WTC11 (cell line): ENCODE results near the gene PPIL3. TPM values are rescaled to one million over a fixed set of nuclear protein-coding genes. Genes with fewer than 3 reads are reported as not detected.

Experiments
- ATAC-seq: fragments of 200-7000 bp; cut with Tn5 transposase; 2 replicates; pipeline ENCODE4 v1.10.0; 2021; ENCODE audit warnings: mild to moderate bottlenecking, moderate library complexity
- CTCF ChIA-PET: fragments of 300-600 bp; sonication (Branson Sonifier 250); formaldehyde crosslinking; loops from one replicate; lab custom pipeline; 2021; ENCODE audit warnings: antibody characterized with exemption; lab: Charles Lee
- POLR2A ChIA-PET: fragments of 350-600 bp; sonication (Branson Sonifier 250); formaldehyde crosslinking; loops from one replicate; lab custom pipeline; 2021; ENCODE audit warnings: antibody characterized with exemption; lab: Charles Lee
- DNase-seq: peaks from one replicate; pipeline ENCODE4 v3.0.0; 2021; ENCODE audit warnings: low spot score
- H3K27ac Mint-ChIP-seq: 2 replicates; pipeline ENCODE4 v1.8.0; 2021; ENCODE audit warnings: mixed read lengths
- H3K27me3 Mint-ChIP-seq: 2 replicates; pipeline ENCODE4 v1.8.0; 2021; ENCODE audit warnings: low read depth, mild to moderate bottlenecking, moderate library complexity, mixed read lengths
- H3K36me3 Mint-ChIP-seq: 2 replicates; pipeline ENCODE4 v1.8.0; 2021; ENCODE audit warnings: mixed read lengths
- H3K4me1 Mint-ChIP-seq: 2 replicates; pipeline ENCODE4 v1.8.0; 2022; ENCODE audit warnings: mixed read lengths
- H3K4me3 Mint-ChIP-seq: 2 replicates; pipeline ENCODE4 v1.8.0; 2021; ENCODE audit warnings: mild to moderate bottlenecking, moderate library complexity, mixed read lengths
- H3K9me3 Mint-ChIP-seq: 2 replicates; pipeline ENCODE4 v1.8.0; 2021; ENCODE audit warnings: mixed read lengths
- AR ChIP-seq: fragments of 250-450 bp; sonication (Bioruptor Pico); IDR thresholded peaks from 2 replicates; pipeline ENCODE4 v1.9.0; 2021; ENCODE audit warnings: mild to moderate bottlenecking
- CBFB ChIP-seq: sonication (generic); formaldehyde crosslinking; IDR thresholded peaks from 2 replicates; pipeline ENCODE4 v1.8.1; 2022; ENCODE audit warnings: mild to moderate bottlenecking, low read depth, missing genetic modification reagents
- CDX4 ChIP-seq: fragments of 250-450 bp; sonication (Bioruptor Pico); IDR thresholded peaks from 2 replicates; pipeline ENCODE4 v1.9.0; 2021; ENCODE audit warnings: moderate library complexity, mild to moderate bottlenecking, inconsistent platforms, borderline replicate concordance
- FOXK1 ChIP-seq: sonication (generic); formaldehyde crosslinking; IDR thresholded peaks from 2 replicates; pipeline ENCODE4 v1.8.0; 2022; ENCODE audit warnings: mild to moderate bottlenecking, moderate library complexity, missing genetic modification reagents
- GRHL2 ChIP-seq: fragments of 250-450 bp; sonication (Bioruptor Pico); IDR thresholded peaks from 2 replicates; pipeline ENCODE4 v1.8.0; 2022; ENCODE audit warnings: mild to moderate bottlenecking, moderate library complexity; ENCODE audit not compliant: insufficient replicate concordance, severe bottlenecking
- KAT7 ChIP-seq: sonication (generic); formaldehyde crosslinking; IDR thresholded peaks from 2 replicates; pipeline ENCODE4 v1.8.1; 2023; ENCODE audit warnings: missing genetic modification reagents, mild to moderate bottlenecking, borderline replicate concordance
- MLX ChIP-seq: sonication (generic); formaldehyde crosslinking; IDR thresholded peaks from 2 replicates; pipeline ENCODE4 v1.8.1; 2023; ENCODE audit warnings: mild to moderate bottlenecking, missing genetic modification reagents, moderate library complexity
- MYBL2 ChIP-seq: sonication (generic); formaldehyde crosslinking; IDR thresholded peaks from 2 replicates; pipeline ENCODE4 v1.8.1; 2023; ENCODE audit warnings: mild to moderate bottlenecking, moderate library complexity, missing genetic modification reagents
- PRDM15 ChIP-seq: sonication (generic); formaldehyde crosslinking; IDR thresholded peaks from 2 replicates; pipeline ENCODE4 v1.8.0; 2022; ENCODE audit warnings: missing genetic modification reagents
- SMAD3 ChIP-seq: sonication (generic); formaldehyde crosslinking; IDR thresholded peaks from 2 replicates; pipeline ENCODE4 v1.8.0; 2022; ENCODE audit warnings: missing genetic modification reagents, mild to moderate bottlenecking, borderline replicate concordance
- ZMAT4 ChIP-seq: fragments of 250-450 bp; sonication (Bioruptor Pico); IDR thresholded peaks from 2 replicates; pipeline ENCODE4 v1.9.0; 2021; ENCODE audit warnings: mild to moderate bottlenecking
- ZNF416 ChIP-seq: fragments of 250-450 bp; sonication (Bioruptor Pico); IDR thresholded peaks from 2 replicates; pipeline ENCODE4 v1.9.0; 2021; ENCODE audit warnings: mild to moderate bottlenecking, inconsistent platforms
- ZNF423 ChIP-seq: fragments of 250-450 bp; sonication (Bioruptor Pico); IDR thresholded peaks from 2 replicates; pipeline ENCODE4 v2.1.2; 2022; ENCODE audit warnings: mild to moderate bottlenecking, moderate library complexity
- ZNF425 ChIP-seq: fragments of 250-450 bp; sonication (Bioruptor Pico); conservative IDR thresholded peaks from 2 replicates; pipeline ENCODE4 v1.9.0; 2021; ENCODE audit warnings: mild to moderate bottlenecking
- total RNA-seq: library from RNA; stranded (reverse); gene quantifications from 3 replicates; pipeline ENCODE4 v1.2.3, GENCODE V29; 2021

The PPIL3 gene
- total RNA-seq, 1 experiment from 2014 or later = 39.3 TPM

- TF ChIP-seq PRDM15 (CRISPR knock-in tag) (no peak), ZNF423 (CRISPR knock-in tag) (no peak), CBFB (CRISPR knock-in tag) (no peak), FOXK1 (CRISPR knock-in tag) (no peak), SMAD3 (no peak), ZNF425 (CRISPR knock-in tag) (no peak), ZMAT4 (no peak)
These were observed 36.3 kb downstream of the PPIL3 start (continued) for GRCh38 chr2:200852605-200853004.

- ChIA-PET CTCF (no interaction called here), POLR2A (interaction anchor here (1.1 kb wide), 1 partner anchor 18 kb away, joined by 3 read pairs; no protein-coding TSS in a partner anchor)
- ATAC-seq (no peak), DNase-seq (no peak)
- H3K4me3 Mint-ChIP-seq = no peak overlapping the region
- peaks cover 47% of the 10 kb centered on the region for H3K36me3 Mint-ChIP-seq
- H3K9me3 Mint-ChIP-seq = no peaks in the 10 kb centered on the region
- no peaks in the 10 kb centered on the region for H3K27me3 Mint-ChIP-seq
- no peak for TF ChIP-seq MYBL2
- no peak for TF ChIP-seq GRHL2
- no peak for TF ChIP-seq AR (CRISPR knock-in tag)
- TF ChIP-seq MLX (CRISPR knock-in tag) = no peak
- no peak for TF ChIP-seq ZNF416 (CRISPR knock-in tag)
- TF ChIP-seq KAT7 (CRISPR knock-in tag) = no peak
- no peak for TF ChIP-seq CDX4 (CRISPR knock-in tag)
- no peaks in the 10 kb centered on the region for H3K4me1 Mint-ChIP-seq
- peak overlapping the region; percentile 47 for H3K27ac Mint-ChIP-seq
These were observed 37.3 kb downstream of the PPIL3 start for GRCh38 chr2:200851398-200852248.
